IMR-90 (cell line): ENCODE data around the gene CELSR1. TPM values are rescaled to one million over a fixed set of nuclear protein-coding genes. Genes with fewer than 3 reads are reported as not detected.

Experiments used
- ATAC-seq: fragments of 200-7000 bp; cut with Tn5 transposase; 2 replicates; pipeline ENCODE4 v1.9.1; 2020; ENCODE audit warnings: low read depth, mild to moderate bottlenecking, moderate library complexity
- BruUV-seq: library from RNA; stranded (reverse); fragments of 400-500 nt; replicated peaks from 2 replicates; lab custom pipeline; 2021; lab: Mats Ljungman, UMichigan
- CTCF ChIA-PET: fragments of 300-600 bp; formaldehyde crosslinking; extraction: SDS; loops from one replicate; lab custom pipeline; 2021; ENCODE audit warnings: antibody characterized with exemption; lab: Yijun Ruan, JAX
- POLR2A ChIA-PET: fragments of 300-600 bp; sonication (Branson Sonifier 250); formaldehyde crosslinking; loops from one replicate; lab custom pipeline; 2022; ENCODE audit warnings: antibody characterized with exemption; ENCODE audit not compliant: unreplicated experiment; lab: Charles Lee
- DNase-seq: peaks from one replicate; pipeline ENCODE4 v3.0.0; 2013
- H2AFZ ChIP-seq: replicated peaks from 2 replicates; pipeline ENCODE3; 2013; ENCODE audit warnings: low read length, mild to moderate bottlenecking; ENCODE audit not compliant: poor library complexity
- H2AK5ac ChIP-seq: 2 replicates; pipeline ENCODE4 v1.6.1; 2013; ENCODE audit warnings: low read depth, low read length, inconsistent platforms
- H2AK9ac ChIP-seq: replicated peaks from 2 replicates; pipeline ENCODE3; 2013; ENCODE audit warnings: mild to moderate bottlenecking, low read depth, low read length, moderate library complexity; ENCODE audit not compliant: poor library complexity
- H2BK120ac ChIP-seq: 2 replicates; pipeline ENCODE4 v1.6.1; 2013; ENCODE audit warnings: low read depth, low read length, inconsistent platforms
- H2BK15ac ChIP-seq: 3 replicates; pipeline ENCODE4 v1.6.1; 2013; ENCODE audit warnings: low read depth, low read length, inconsistent platforms
- H2BK20ac ChIP-seq: 2 replicates; pipeline ENCODE4 v1.6.1; 2013; ENCODE audit warnings: low read depth, mild to moderate bottlenecking, inconsistent platforms, low read length, moderate library complexity
- H2BK5ac ChIP-seq: 2 replicates; pipeline ENCODE4 v1.6.1; 2013; ENCODE audit warnings: mild to moderate bottlenecking, low read depth, low read length, inconsistent platforms; ENCODE audit not compliant: poor library complexity, severe bottlenecking
- H3K14ac ChIP-seq: replicated peaks from 2 replicates; pipeline ENCODE4 v1.6.1; 2013; ENCODE audit warnings: low read depth, low read length, inconsistent platforms
- H3K18ac ChIP-seq: 2 replicates; pipeline ENCODE4 v1.6.1; 2013; ENCODE audit warnings: low read depth, low read length, control low read depth
- H3K23ac ChIP-seq: 2 replicates; pipeline ENCODE4 v1.6.1; 2013; ENCODE audit warnings: low read depth, low read length, inconsistent platforms
- H3K27ac ChIP-seq: 2 replicates; pipeline ENCODE4 v1.5.1; 2013; ENCODE audit warnings: mild to moderate bottlenecking, control low read depth, low read length; ENCODE audit not compliant: insufficient read depth
- H3K27me3 ChIP-seq: 2 replicates; pipeline ENCODE4 v1.6.1; 2013; ENCODE audit warnings: low read length; ENCODE audit not compliant: control insufficient read depth, insufficient read depth
- H3K36me3 ChIP-seq: 2 replicates; pipeline ENCODE4 v1.6.1; 2013; ENCODE audit warnings: low read length, mixed read lengths; ENCODE audit not compliant: control insufficient read depth, insufficient read depth
- H3K4ac ChIP-seq: 2 replicates; pipeline ENCODE4 v1.6.1; 2013; ENCODE audit warnings: low read depth, low read length, inconsistent platforms
- H3K4me1 ChIP-seq: 2 replicates; pipeline ENCODE4 v1.6.1; 2013; ENCODE audit warnings: low read length, mixed read lengths; ENCODE audit not compliant: control insufficient read depth, insufficient read depth
- H3K4me2 ChIP-seq: 2 replicates; pipeline ENCODE4 v1.6.1; 2013; ENCODE audit warnings: low read depth, mild to moderate bottlenecking, control low read depth, low read length, moderate library complexity
- H3K4me3 ChIP-seq: 2 replicates; pipeline ENCODE4 v1.5.1; 2013; ENCODE audit warnings: low read depth, mild to moderate bottlenecking, control low read depth, low read length, moderate library complexity; ENCODE audit not compliant: insufficient read depth
- H3K56ac ChIP-seq: 2 replicates; pipeline ENCODE4 v1.6.1; 2013; ENCODE audit warnings: low read length, inconsistent platforms; ENCODE audit not compliant: insufficient read depth; ENCODE audit errors: extremely low read depth
- H3K79me1 ChIP-seq, 2 experiments: 2 replicates each; pipeline ENCODE4 v1.6.1; 2013; ENCODE audit warnings: low read length in 2 of 2, inconsistent platforms in 1 of 2, low read depth in 1 of 2
- H3K9ac ChIP-seq: 2 replicates; pipeline ENCODE4 v1.6.1; 2013; ENCODE audit warnings: low read depth, low read length, control low read depth
- H3K9me1 ChIP-seq: 2 replicates; pipeline ENCODE4 v1.6.1; 2013; ENCODE audit warnings: low read length, inconsistent platforms; ENCODE audit not compliant: insufficient read depth
- H3K9me3 ChIP-seq: 2 replicates; pipeline ENCODE4 v1.6.1; 2013; ENCODE audit warnings: low read length; ENCODE audit not compliant: control insufficient read depth, insufficient read depth
- H4K20me1 ChIP-seq: 2 replicates; pipeline ENCODE4 v1.6.1; 2013; ENCODE audit warnings: low read length, inconsistent platforms; ENCODE audit not compliant: insufficient read depth
- H4K5ac ChIP-seq: 2 replicates; pipeline ENCODE4 v1.6.1; 2013; ENCODE audit warnings: mild to moderate bottlenecking, low read depth, low read length, control low read depth
- H4K8ac ChIP-seq, 2 experiments: 2 replicates each; pipeline ENCODE4 v1.6.1; 2013; ENCODE audit warnings: low read depth in 2 of 2, low read length in 2 of 2, control low read depth in 1 of 2, inconsistent platforms in 1 of 2
- H4K91ac ChIP-seq: 2 replicates; pipeline ENCODE4 v1.6.1; 2013; ENCODE audit warnings: low read depth, low read length, inconsistent platforms; ENCODE audit not compliant: insufficient read depth
- BHLHE40 ChIP-seq: fragments of 150-350 bp; IDR thresholded peaks from 2 replicates; pipeline ENCODE4 v1.6.1; 2016; ENCODE audit warnings: mild to moderate bottlenecking, low read depth, low read length
- CEBPB ChIP-seq: IDR thresholded peaks from 2 replicates; pipeline ENCODE4 v1.6.1; 2012; ENCODE audit warnings: low read depth, low read length, improper control_type of control experiment
- CTCF ChIP-seq: conservative IDR thresholded peaks from 2 replicates; pipeline ENCODE4 v1.5.1; 2012; ENCODE audit warnings: mild to moderate bottlenecking, low read depth, low read length, improper control_type of control experiment
- FOS ChIP-seq: fragments of 150-350 bp; IDR thresholded peaks from 2 replicates; pipeline ENCODE4 v1.6.1; 2016; ENCODE audit warnings: low read depth, low read length
- MAFK ChIP-seq: IDR thresholded peaks from 2 replicates; pipeline ENCODE4 v1.6.1; 2012; ENCODE audit warnings: low read depth, low read length, improper control_type of control experiment
- MAZ ChIP-seq: IDR thresholded peaks from 2 replicates; pipeline ENCODE4 v1.6.1; 2012; ENCODE audit warnings: low read depth, mild to moderate bottlenecking, low read length, improper control_type of control experiment, moderate library complexity, borderline replicate concordance
- POLR2A ChIP-seq: IDR thresholded peaks from 2 replicates; pipeline ENCODE4 v1.6.1; 2012; ENCODE audit warnings: mild to moderate bottlenecking, low read depth, low read length
- RFX5 ChIP-seq: IDR thresholded peaks from 2 replicates; pipeline ENCODE4 v1.8.0; 2012; ENCODE audit warnings: low read depth, mild to moderate bottlenecking, low read length, moderate library complexity
- WGBS, 2 experiments: methylation state at CpG; one replicate each; pipeline versions ENCODE4 v1.1.5 to v1.1.7; 2013; ENCODE audit warnings: missing lambda C conversion rate in 2 of 2; ENCODE audit not compliant: insufficient read length in 1 of 2; ENCODE audit errors: extremely low coverage in 2 of 2; 5-methylcytosine and 5-hydroxymethylcytosine counted together
- dilution Hi-C: fragments of 300-500 bp; cut with HindIII; formaldehyde crosslinking; loops from one replicate; pipeline ENCODE4 v1.14.3; 2018; ENCODE audit warnings: low sequenced_read_pairs; ENCODE audit not compliant: unreplicated experiment
- in situ Hi-C: fragments of 300-500 bp; cut with MboI; formaldehyde crosslinking; loops from 3 replicates; pipeline ENCODE4 v1.14.3; 2019; ENCODE audit warnings: low sequenced_read_pairs, inconsistent platforms, mixed read lengths
- intact Hi-C: fragments of 100-400 bp; cut with micrococcal nuclease; formaldehyde crosslinking; loops from 2 replicates; pipeline ENCODE4 v1.10.0; 2022
- polyA plus RNA-seq, 3 experiments: library from polyadenylated mRNA; depleted of rRNA; stranded (reverse); fragments of >200 nt; gene quantifications; 2 replicates each; pipeline ENCODE4 v1.2.3, GENCODE V29; 2012; ENCODE audit warnings: low replicate concordance in 1 of 3
- total RNA-seq: library from RNA; depleted of rRNA; stranded (reverse); fragments of >200 nt; gene quantifications from 2 replicates; pipeline ENCODE4 v1.2.3, GENCODE V29; 2012

The CELSR1 gene
- total and polyA plus RNA-seq, 2 of the 4 experiments (the other 2 are of a cell fraction): 0.36 to 0.82 TPM

GRCh38 chr22:46374663-46375474 is 162.6 kb downstream of the CELSR1 start:
- Histone ChIP-seq H3K36me3 (no peaks in the 10 kb centered on the region), H2AK5ac (no peak overlapping the region), H4K5ac (no peak overlapping the region), H3K23ac (no peak overlapping the region), H2BK15ac (no peak overlapping the region), H3K79me1 (no peaks in the 10 kb centered on the region), H3K9ac (no peak overlapping the region), H3K9me3 (peaks cover 6% of the 10 kb centered on the region), H3K18ac (no peak overlapping the region), H2AFZ (no peak overlapping the region), H3K4me2 (no peak overlapping the region), H3K56ac (no peak overlapping the region), H2AK9ac (no peak overlapping the region), H2BK20ac (no peak overlapping the region), H4K20me1 (no peaks in the 10 kb centered on the region), H3K4me1 (no peaks in the 10 kb centered on the region; the same call in 1 of the 2 replicates), H2BK120ac (no peak overlapping the region), H4K91ac (no peak overlapping the region), H3K27ac (no peak overlapping the region), H3K14ac (no peak overlapping the region), H4K8ac (no peak overlapping the region), H3K4me3 (no peak overlapping the region), H3K4ac (no peak overlapping the region), H3K9me1 (no peaks in the 10 kb centered on the region; the same call in 1 of the 2 replicates), H3K27me3 (peaks cover 14% of the 10 kb centered on the region; the same call in 1 of the 2 replicates), H2BK5ac (no peak overlapping the region)
- dilution Hi-C loops: no loop called here
- WGBS, 2 experiments: 84% methylated on average over 29 of the region's 38 CpGs; no CpG with 5 or more reads in 1 of the 2 experiments
- no peak for TF ChIP-seq RFX5
- TF ChIP-seq CEBPB: no peak
- no peak for TF ChIP-seq BHLHE40
- TF ChIP-seq FOS: no peak
- no peak for TF ChIP-seq MAFK
- TF ChIP-seq POLR2A: no peak
- TF ChIP-seq CTCF: no peak
- TF ChIP-seq MAZ: no peak
- ATAC-seq (no peak), DNase-seq (no peak)
- ChIA-PET POLR2A (no interaction called here), CTCF (no interaction called here)
- no TSS peak for BruUV-seq
- in situ Hi-C loops: no loop called here
- intact Hi-C loops: no loop called here
